ENCODE measurements around the gene KISS1. TPM values are rescaled to one million over a fixed set of nuclear protein-coding genes. Genes with fewer than 3 reads are reported as not detected.
"Not testable (repeated sequence)": the region's sequence is repeated elsewhere in the genome, so short reads cannot be mapped to it uniquely, and the experiment has no call there.

The KISS1 gene
- total RNA-seq, 3 donors from 2014 or later (not counting 1 experiment from before 2014, with no cell fraction given): not detected

- Histone ChIP-seq H3K36me3 (ENCODE audit: control insufficient read depth, insufficient read depth, low read length) (no peaks in the 10 kb centered on the region), H3K4me1 (ENCODE audit: control insufficient read depth, insufficient read depth, low read length) (no peaks in the 10 kb centered on the region), H3K4me3 (ENCODE audit: low read length) (no peak overlapping the region), H3K27ac (ENCODE audit: low read length) (no peak overlapping the region), H3K27me3 (ENCODE audit: control insufficient read depth, insufficient read depth, low read length) (no peaks in the 10 kb centered on the region), H3K9me3 (ENCODE audit: control insufficient read depth, insufficient read depth, low read length) (no peaks in the 10 kb centered on the region)
- no peak for DNase-seq
- Mint-ChIP-seq H3K27ac (no peak overlapping the region), H3K4me3 (no peak overlapping the region), H3K27me3 (ENCODE audit: low read depth in 2 of 2) (peaks cover 0 to 4% of the 10 kb centered on the region in 2 donors), H3K36me3 (no peaks in the 10 kb centered on the region), H3K9me3 (no peaks in the 10 kb centered on the region), H3K4me1 (no peaks in the 10 kb centered on the region)
- no peak for ATAC-seq
- intact Hi-C loops (cut with micrococcal nuclease): no loop called here
- 71% methylated on average over 2 of the region's 2 CpGs for WGBS (ENCODE audit: insufficient coverage)
- TF ChIP-seq, protein P1, sequence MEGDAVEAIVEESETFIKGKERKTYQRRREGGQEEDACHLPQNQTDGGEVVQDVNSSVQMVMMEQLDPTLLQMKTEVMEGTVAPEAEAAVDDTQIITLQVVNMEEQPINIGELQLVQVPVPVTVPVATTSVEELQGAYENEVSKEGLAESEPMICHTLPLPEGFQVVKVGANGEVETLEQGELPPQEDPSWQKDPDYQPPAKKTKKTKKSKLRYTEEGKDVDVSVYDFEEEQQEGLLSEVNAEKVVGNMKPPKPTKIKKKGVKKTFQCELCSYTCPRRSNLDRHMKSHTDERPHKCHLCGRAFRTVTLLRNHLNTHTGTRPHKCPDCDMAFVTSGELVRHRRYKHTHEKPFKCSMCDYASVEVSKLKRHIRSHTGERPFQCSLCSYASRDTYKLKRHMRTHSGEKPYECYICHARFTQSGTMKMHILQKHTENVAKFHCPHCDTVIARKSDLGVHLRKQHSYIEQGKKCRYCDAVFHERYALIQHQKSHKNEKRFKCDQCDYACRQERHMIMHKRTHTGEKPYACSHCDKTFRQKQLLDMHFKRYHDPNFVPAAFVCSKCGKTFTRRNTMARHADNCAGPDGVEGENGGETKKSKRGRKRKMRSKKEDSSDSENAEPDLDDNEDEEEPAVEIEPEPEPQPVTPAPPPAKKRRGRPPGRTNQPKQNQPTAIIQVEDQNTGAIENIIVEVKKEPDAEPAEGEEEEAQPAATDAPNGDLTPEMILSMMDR (IDR thresholded peaks at IDR 0.05): no peak
Observed at GRCh38 chr1:204241050-204241449, 44.8 kb upstream of the KISS1 start.

DNA sequence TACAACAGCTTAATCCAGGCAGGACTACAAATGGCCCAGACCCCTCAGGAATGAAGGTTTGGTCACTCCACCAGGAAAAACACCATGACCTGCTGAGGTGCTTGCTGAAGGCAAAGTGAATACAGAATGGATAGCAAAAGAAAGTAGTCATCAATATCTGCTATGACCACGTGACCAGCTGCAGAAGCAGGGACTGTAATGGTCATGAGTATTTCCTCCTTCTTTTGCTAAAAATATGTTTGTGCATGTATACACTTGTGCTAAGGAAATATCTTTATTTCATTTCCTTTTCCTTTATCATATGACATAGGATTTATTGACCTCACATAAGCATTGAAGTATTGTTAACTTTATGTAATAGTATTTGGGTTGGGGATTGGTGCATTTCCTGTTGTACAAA lies 43.9 kb upstream of the KISS1 start:
- Histone ChIP-seq H3K27ac (ENCODE audit: low read length) (no peak overlapping the region), H3K27me3 (ENCODE audit: control insufficient read depth, insufficient read depth, low read length) (no peaks in the 10 kb centered on the region), H3K9me3 (ENCODE audit: control insufficient read depth, insufficient read depth, low read length) (no peaks in the 10 kb centered on the region), H3K36me3 (ENCODE audit: control insufficient read depth, insufficient read depth, low read length) (no peaks in the 10 kb centered on the region), H3K4me3 (ENCODE audit: low read length) (no peak overlapping the region), H3K4me1 (ENCODE audit: control insufficient read depth, insufficient read depth, low read length) (no peaks in the 10 kb centered on the region)
- intact Hi-C loops (cut with micrococcal nuclease): no loop called here
- ATAC-seq (no peak), DNase-seq (no peak)
- TF ChIP-seq, protein P1 (IDR thresholded peaks at IDR 0.05): no peak
- H3K4me1 Mint-ChIP-seq: no peaks in the 10 kb centered on the region
- no peak overlapping the region for H3K27ac Mint-ChIP-seq
- H3K27me3 Mint-ChIP-seq (ENCODE audit: low read depth in 2 of 2): peaks cover 0 to 7% of the 10 kb centered on the region in 2 donors
- no peak overlapping the region for H3K4me3 Mint-ChIP-seq
- 75% methylated on average over 1 of the region's 1 CpG for WGBS (ENCODE audit: insufficient coverage)
- H3K9me3 Mint-ChIP-seq: no peaks in the 10 kb centered on the region
- H3K36me3 Mint-ChIP-seq: no peaks in the 10 kb centered on the region

GRCh38 chr1:204239401-204239800 lies 43.1 kb upstream of the KISS1 start:
- H3K9me3 ChIP-seq (ENCODE audit: control insufficient read depth, insufficient read depth, low read length); DNase-seq; ATAC-seq; H3K36me3 ChIP-seq (ENCODE audit: control insufficient read depth, insufficient read depth, low read length); H3K36me3 Mint-ChIP-seq; H3K4me3 ChIP-seq (ENCODE audit: low read length); H3K4me1 ChIP-seq (ENCODE audit: control insufficient read depth, insufficient read depth, low read length); intact Hi-C loops (cut with micrococcal nuclease); H3K9me3 Mint-ChIP-seq; H3K4me1 Mint-ChIP-seq; H3K27me3 ChIP-seq (ENCODE audit: control insufficient read depth, insufficient read depth, low read length); H3K27ac Mint-ChIP-seq; H3K27me3 Mint-ChIP-seq (ENCODE audit: low read depth in 2 of 2); H3K4me3 Mint-ChIP-seq; H3K27ac ChIP-seq (ENCODE audit: low read length): not testable (repeated sequence)
- WGBS (ENCODE audit: insufficient coverage): 87% methylated on average over 3 of the region's 3 CpGs

GRCh38 chr1:204238520-204238919 lies 42.2 kb upstream of the KISS1 start:
- H3K36me3 Mint-ChIP-seq; H3K4me3 ChIP-seq (ENCODE audit: low read length); ATAC-seq; H3K9me3 Mint-ChIP-seq; H3K27me3 ChIP-seq (ENCODE audit: control insufficient read depth, insufficient read depth, low read length); H3K9me3 ChIP-seq (ENCODE audit: control insufficient read depth, insufficient read depth, low read length); DNase-seq; H3K4me3 Mint-ChIP-seq; H3K4me1 ChIP-seq (ENCODE audit: control insufficient read depth, insufficient read depth, low read length); intact Hi-C loops (cut with micrococcal nuclease); H3K36me3 ChIP-seq (ENCODE audit: control insufficient read depth, insufficient read depth, low read length); H3K27ac Mint-ChIP-seq; H3K27me3 Mint-ChIP-seq (ENCODE audit: low read depth in 2 of 2); H3K4me1 Mint-ChIP-seq; H3K27ac ChIP-seq (ENCODE audit: low read length): not testable (repeated sequence)
- WGBS (ENCODE audit: insufficient coverage): 72% methylated on average over 2 of the region's 2 CpGs

DNA sequence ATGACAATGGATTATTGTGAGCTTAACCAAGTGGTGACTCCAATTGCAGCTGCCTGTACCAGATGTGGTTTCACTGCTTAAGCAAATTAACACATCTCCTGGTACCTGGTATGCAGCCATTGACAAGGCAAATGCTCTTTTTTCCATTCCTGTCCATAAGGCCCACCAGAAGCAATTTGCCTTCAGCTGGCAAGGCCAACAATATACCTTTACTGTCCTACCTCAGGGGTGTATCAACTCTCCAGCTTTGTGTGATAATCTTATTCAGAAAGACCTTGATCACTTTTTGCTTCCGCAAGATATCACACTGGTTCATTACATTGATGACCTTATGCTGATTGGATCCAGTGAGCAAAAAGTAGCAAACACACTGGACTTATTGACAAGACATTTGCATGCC lies 41.2 kb upstream of the KISS1 start:
- H3K27ac ChIP-seq (ENCODE audit: low read length); intact Hi-C loops (cut with micrococcal nuclease); H3K27me3 Mint-ChIP-seq (ENCODE audit: low read depth in 2 of 2); ATAC-seq; DNase-seq; H3K4me1 ChIP-seq (ENCODE audit: control insufficient read depth, insufficient read depth, low read length); H3K27ac Mint-ChIP-seq; H3K36me3 ChIP-seq (ENCODE audit: control insufficient read depth, insufficient read depth, low read length); H3K9me3 ChIP-seq (ENCODE audit: control insufficient read depth, insufficient read depth, low read length); H3K27me3 ChIP-seq (ENCODE audit: control insufficient read depth, insufficient read depth, low read length); H3K9me3 Mint-ChIP-seq; H3K36me3 Mint-ChIP-seq; H3K4me1 Mint-ChIP-seq; H3K4me3 Mint-ChIP-seq; H3K4me3 ChIP-seq (ENCODE audit: low read length): not testable (repeated sequence)
- WGBS (ENCODE audit: insufficient coverage): 96% methylated on average over 1 of the region's 1 CpG

Measured in natural killer cell (primary cell).